Measurements from ENCODE around the gene ACTA2. TPM values are rescaled to one million over a fixed set of nuclear protein-coding genes. Genes with fewer than 3 reads are reported as not detected.

ACTA2 gene
- polyA plus RNA-seq, 1 of the 3 experiments (the other 2 are of a cell fraction): 130 TPM

DNA sequence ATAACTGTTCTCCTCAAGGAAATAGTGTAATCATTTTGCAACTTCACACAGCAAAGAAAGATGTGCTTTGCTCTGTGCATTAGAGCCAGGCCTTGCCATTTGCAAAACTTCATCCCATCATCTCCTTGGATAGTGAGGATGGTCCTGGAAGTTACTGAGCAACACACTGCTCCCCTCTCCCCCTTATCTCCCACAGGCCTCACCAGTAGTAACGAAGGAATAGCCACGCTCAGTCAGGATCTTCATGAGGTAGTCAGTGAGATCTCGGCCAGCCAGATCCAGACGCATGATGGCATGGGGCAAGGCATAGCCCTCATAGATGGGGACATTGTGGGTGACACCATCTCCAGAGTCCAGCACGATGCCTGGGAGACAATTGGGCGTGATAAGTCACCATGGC, 11.5 kb downstream of the ACTA2 start:
- CTCF ChIA-PET: interaction anchor here (1.1 to 7.1 kb wide), 10 partner anchors 8 to 274 kb away, joined by 3 to 41 read pairs (median 4); partner anchors contain the start of gene ACTA2
- H2AFZ ChIP-seq (ENCODE audit: low read depth): no peak overlapping the region
- peaks cover 0 to 2% of the 10 kb centered on the region in 2 experiments; a peak in 1 of 4 replicates for H3K4me1 ChIP-seq (ENCODE audit: control insufficient read depth in 1 of 2, insufficient read depth in 2 of 2, low read depth in 1 of 2, low read length in 1 of 2)
- H4K20me1 ChIP-seq (ENCODE audit: insufficient read depth): no peaks in the 10 kb centered on the region
- 99% methylated on average over 6 of the region's 6 CpGs for WGBS (ENCODE audit: low lambda C conversion rate)
- POLR2A ChIA-PET: no interaction called here
- peaks cover 1% of the 10 kb centered on the region for H3F3A ChIP-seq (replicated peaks; ENCODE audit: insufficient read depth)
- no peaks in the 10 kb centered on the region for H3K27me3 ChIP-seq (ENCODE audit: insufficient read depth)
- H3K9me2 ChIP-seq: no peaks in the 10 kb centered on the region
- DNase-seq: no peak
- TF ChIP-seq MEF2A (IDR thresholded peaks at IDR 0.05; ENCODE audit: borderline replicate concordance, low read depth) (no peak), SIN3A (IDR thresholded peaks at IDR 0.05; ENCODE audit: borderline replicate concordance, low read depth, low read length) (no peak), JUND (IDR thresholded peaks at IDR 0.05) (no peak), RXRA (IDR thresholded peaks at IDR 0.05; ENCODE audit: borderline replicate concordance, low read depth) (no peak), EP300 (IDR thresholded peaks at IDR 0.05; ENCODE audit: borderline replicate concordance in 1 of 2, low read depth in 1 of 2, low read length in 1 of 2) (no peak), RAD21 (IDR thresholded peaks at IDR 0.05; ENCODE audit: low read length) (no peak), EZH2phosphoT487 (IDR thresholded peaks at IDR 0.05; ENCODE audit: borderline replicate concordance, low read depth) (no peak), ZBTB33 (IDR thresholded peaks at IDR 0.05; ENCODE audit: borderline replicate concordance, low read depth) (no peak), FOSL2 (IDR thresholded peaks at IDR 0.05; ENCODE audit: borderline replicate concordance, low read depth) (no peak), SMC3 (IDR thresholded peaks at IDR 0.05; ENCODE audit: low read depth, low read length) (no peak), FOXJ3 (CRISPR knock-in tag; IDR thresholded peaks at IDR 0.05) (no peak)
- TF ChIP-seq, protein P1, sequence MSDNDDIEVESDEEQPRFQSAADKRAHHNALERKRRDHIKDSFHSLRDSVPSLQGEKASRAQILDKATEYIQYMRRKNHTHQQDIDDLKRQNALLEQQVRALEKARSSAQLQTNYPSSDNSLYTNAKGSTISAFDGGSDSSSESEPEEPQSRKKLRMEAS (IDR thresholded peaks at IDR 0.05; ENCODE audit: low read depth): no peak
- no peak overlapping the region for H3K4me3 ChIP-seq (ENCODE audit: low read depth in 2 of 2, low read length in 1 of 2)
- no peak overlapping the region for H3K9ac ChIP-seq
- H3K9me3 ChIP-seq: no peaks in the 10 kb centered on the region
- peaks cover 43 to 76% of the 10 kb centered on the region in 2 experiments for H3K36me3 ChIP-seq (replicated peaks in 1 of 2; ENCODE audit: control insufficient read depth in 1 of 2, insufficient read depth in 2 of 2, low read length in 1 of 2)
- no peaks in the 10 kb centered on the region for H3K79me2 ChIP-seq (ENCODE audit: insufficient read depth)
- H3K27ac ChIP-seq (ENCODE audit: low read depth in 2 of 2, low read length in 1 of 2): no peak overlapping the region
- H3K4me2 ChIP-seq: no peak overlapping the region

GRCh38 chr10:88938938-88939337, 13.6 kb downstream of the ACTA2 start:
- Histone ChIP-seq H3K9ac (no peak overlapping the region), H3K9me2 (no peaks in the 10 kb centered on the region), H3K27ac (ENCODE audit: low read depth in 2 of 2, low read length in 1 of 2) (no peak overlapping the region), H3K79me2 (ENCODE audit: insufficient read depth) (no peaks in the 10 kb centered on the region), H3K9me3 (no peaks in the 10 kb centered on the region), H3F3A (replicated peaks; ENCODE audit: insufficient read depth) (peaks cover 5% of the 10 kb centered on the region), H2AFZ (ENCODE audit: low read depth) (no peak overlapping the region), H3K4me3 (ENCODE audit: low read depth in 2 of 2, low read length in 1 of 2) (no peak overlapping the region), H3K4me2 (no peak overlapping the region), H3K36me3 (replicated peaks in 1 of 2; ENCODE audit: control insufficient read depth in 1 of 2, insufficient read depth in 2 of 2, low read length in 1 of 2) (peaks cover 44 to 75% of the 10 kb centered on the region in 2 experiments), H4K20me1 (ENCODE audit: insufficient read depth) (no peaks in the 10 kb centered on the region; the same call in 1 of the 2 replicates), H3K4me1 (ENCODE audit: control insufficient read depth in 1 of 2, insufficient read depth in 2 of 2, low read depth in 1 of 2, low read length in 1 of 2) (peaks cover 4 to 11% of the 10 kb centered on the region in 2 experiments; a peak in 2 of 4 replicates), H3K27me3 (ENCODE audit: insufficient read depth) (no peaks in the 10 kb centered on the region)
- no peak for DNase-seq
- WGBS (ENCODE audit: low lambda C conversion rate): 95% methylated on average over 2 of the region's 2 CpGs
- ChIA-PET CTCF (interaction anchor here (1.8 to 10.7 kb wide), 4 partner anchors 14 to 275 kb away, joined by 3 to 314 read pairs (median 7); partner anchors contain the start of genes ACTA2 and FAS), POLR2A (no interaction called here)
- no peak for TF ChIP-seq RFX5 (IDR thresholded peaks at IDR 0.05; ENCODE audit: low read length)
- no peak for TF ChIP-seq ZBTB33 (IDR thresholded peaks at IDR 0.05; ENCODE audit: borderline replicate concordance, low read depth)
- TF ChIP-seq TAF1 (IDR thresholded peaks at IDR 0.05; ENCODE audit: borderline replicate concordance, low read depth, low read length): no peak
- no peak for TF ChIP-seq FOXM1 (IDR thresholded peaks at IDR 0.05; ENCODE audit: low read depth)
- no peak for TF ChIP-seq GATA2 (CRISPR knock-in tag; IDR thresholded peaks at IDR 0.05)
- no peak for TF ChIP-seq NFIC (IDR thresholded peaks at IDR 0.05; ENCODE audit: borderline replicate concordance)

Data from SK-N-SH (cell line).